GM12878 (cell line): Measurements from ENCODE around the gene FAHD2A. TPM values are rescaled to one million over a fixed set of nuclear protein-coding genes. Genes with fewer than 3 reads are reported as not detected.

Experiments used
- ATAC-seq: fragments of 200-7000 bp; cut with Tn5 transposase; 3 replicates; pipeline ENCODE4 v1.9.1; 2020; ENCODE audit warnings: mild to moderate bottlenecking, moderate library complexity
- BruUV-seq: library from RNA; stranded (reverse); fragments of 400-500 nt; replicated peaks from 2 replicates; lab custom pipeline; 2021; lab: Mats Ljungman, UMichigan
- CTCF ChIA-PET: fragments of 300-600 bp; sonication (Branson Sonifier 250); formaldehyde crosslinking; extraction: SDS; loops from one replicate; lab custom pipeline; 2021; ENCODE audit warnings: inconsistent platforms; lab: Yijun Ruan, JAX
- POLR2A ChIA-PET: fragments of 350-600 bp; formaldehyde crosslinking; extraction: SDS; loops from one replicate; lab custom pipeline; 2021; ENCODE audit warnings: inconsistent platforms; lab: Charles Lee
- RAD21 ChIA-PET: fragments of 300-600 bp; sonication (Branson Sonifier 250); formaldehyde crosslinking; loops from one replicate; lab custom pipeline; 2023; ENCODE audit warnings: antibody characterized with exemption; ENCODE audit not compliant: unreplicated experiment; lab: Charles Lee
- SMC1A ChIA-PET: fragments of 300-600 bp; sonication (Branson Sonifier 250); formaldehyde crosslinking; loops from one replicate; lab custom pipeline; 2023; ENCODE audit not compliant: unreplicated experiment, uncharacterized antibody; lab: Charles Lee
- DNase-seq: peaks from one replicate; pipeline ENCODE4 v3.0.0-alpha.2; 2011; ENCODE audit warnings: low read depth, low spot score
- FAIRE-seq: peaks from 3 replicates; lab custom pipeline; 2011; peaks lifted over from hg19 to GRCh38; lab: Jason Lieb, UNC
- H2AFZ ChIP-seq: 2 replicates; pipeline ENCODE4 v1.6.0; 2011; ENCODE audit warnings: low read depth, low read length, control low read depth; ENCODE audit not compliant: control insufficient read depth
- H3K27ac ChIP-seq: 2 replicates; pipeline ENCODE4 v1.5.1; 2011; ENCODE audit warnings: control low read depth; ENCODE audit not compliant: control insufficient read depth, insufficient read depth
- H3K27me3 ChIP-seq, 2 experiments: replicated peaks in 1 of 2; 2 replicates each; pipeline versions ENCODE4 v1.6.0 to v1.6.1; 2011; ENCODE audit warnings: low read length in 1 of 2; ENCODE audit not compliant: control insufficient read depth in 2 of 2, insufficient read depth in 2 of 2
- H3K36me3 ChIP-seq, 2 experiments: 2 replicates each; pipeline ENCODE4 v1.5.1; 2011; ENCODE audit warnings: low read length in 1 of 2; ENCODE audit not compliant: control insufficient read depth in 2 of 2, insufficient read depth in 2 of 2
- H3K4me1 ChIP-seq: 2 replicates; pipeline ENCODE4 v1.6.1; 2011; ENCODE audit warnings: mild to moderate bottlenecking, low read length, moderate library complexity, mixed read lengths; ENCODE audit not compliant: control insufficient read depth, insufficient read depth
- H3K4me2 ChIP-seq: 2 replicates; pipeline ENCODE4 v1.6.0; 2011; ENCODE audit warnings: control low read depth; ENCODE audit not compliant: control insufficient read depth, insufficient read depth
- H3K4me3 ChIP-seq: fragments of 200-600 bp; sonication (generic); 2 replicates; pipeline ENCODE4 v1.5.1; 2016
- H3K79me2 ChIP-seq: 2 replicates; pipeline ENCODE4 v1.6.0; 2011; ENCODE audit warnings: low read length; ENCODE audit not compliant: control insufficient read depth, insufficient read depth
- H3K9ac ChIP-seq: 2 replicates; pipeline ENCODE4 v1.8.0; 2011; ENCODE audit warnings: low read length, control low read depth, mixed read lengths; ENCODE audit not compliant: control insufficient read depth, insufficient read depth
- H3K9me3 ChIP-seq: replicated peaks from 3 replicates; pipeline ENCODE4 v1.5.1; 2011; ENCODE audit warnings: mild to moderate bottlenecking, low read length; ENCODE audit not compliant: control insufficient read depth, insufficient read depth
- H4K20me1 ChIP-seq: 2 replicates; pipeline ENCODE4 v1.6.0; 2011; ENCODE audit not compliant: control insufficient read depth, insufficient read depth
- HDGF ChIP-seq: fragments of 450-650 bp; IDR thresholded peaks from 2 replicates; pipeline ENCODE4 v1.6.1; 2016; ENCODE audit warnings: antibody characterized with exemption
- IRF5 ChIP-seq: fragments of 450-650 bp; IDR thresholded peaks from 2 replicates; pipeline ENCODE4 v1.6.1; 2017; ENCODE audit warnings: borderline replicate concordance
- SMAD1 ChIP-seq: fragments of 450-650 bp; IDR thresholded peaks from 2 replicates; pipeline ENCODE4 v1.6.1; 2018; ENCODE audit warnings: mild to moderate bottlenecking, low read depth; ENCODE audit not compliant: partially characterized antibody
- SUZ12 ChIP-seq: fragments of 200-600 bp; sonication (generic); IDR thresholded peaks from one replicate; pipeline ENCODE4 v1.6.1; 2018; ENCODE audit warnings: antibody characterized with exemption, mild to moderate bottlenecking; ENCODE audit not compliant: unreplicated experiment
- WGBS: methylation state at CpG from one replicate; pipeline ENCODE4 v1.1.6; 2016; ENCODE audit warnings: low lambda C conversion rate; ENCODE audit not compliant: insufficient replicate concordance, insufficient coverage; ENCODE audit errors: missing lambda C conversion rate; 5-methylcytosine and 5-hydroxymethylcytosine counted together
- in situ Hi-C: fragments of 300-500 bp; cut with MboI; formaldehyde crosslinking; loops from 9 replicates; pipeline ENCODE4 v1.14.3; 2018; ENCODE audit warnings: mixed read lengths
- intact Hi-C: fragments of 100-400 bp; cut with micrococcal nuclease; formaldehyde crosslinking; loops from one replicate; pipeline ENCODE4 v1.14.2; 2022; ENCODE audit not compliant: unreplicated experiment
- polyA plus RNA-seq, 11 experiments: library from polyadenylated mRNA; depleted of rRNA in 4 of 11; unstranded in 6 of 11; stranded (reverse) in 5 of 11; fragments of >200 nt; fragmentation: Nextera tagmentation in 4 of 11; fragmentation: Illumina TruSeq in 1 of 11; extraction: Ambion mirVana in 4 of 11; extraction: Trizol in 1 of 11; gene quantifications; 1 replicate in 1 of 11; 2 replicates in 10 of 11; pipeline versions ENCODE4 v1.2.1 to v1.2.3, GENCODE V29; 2011 to 2016; ENCODE audit warnings: inconsistent platforms in 2 of 11, missing spikeins in 2 of 11, low read depth in 1 of 11
- total RNA-seq, 4 experiments: library from RNA; depleted of rRNA in 3 of 4; stranded (reverse); fragments of >200 nt in 3 of 4; fragmentation: Illumina TruSeq in 1 of 4; extraction: Trizol in 1 of 4; gene quantifications; 2 replicates each; pipeline versions ENCODE4 v1.2.1 to v1.2.3, GENCODE V29; 2013 to 2021
- TF ChIP-seq, protein P1 (sequence below): fragments of 450-650 bp; IDR thresholded peaks from 2 replicates; pipeline ENCODE4 v1.6.1; 2018; ENCODE audit warnings: mild to moderate bottlenecking, low read depth, moderate library complexity; ENCODE audit not compliant: partially characterized antibody
- TF ChIP-seq, protein P2 (sequence below): fragments of 450-650 bp; formaldehyde crosslinking; IDR thresholded peaks from 2 replicates; pipeline ENCODE4 v1.5.0; 2022; ENCODE audit warnings: mild to moderate bottlenecking, missing genetic modification characterization

The FAHD2A gene
- total and polyA plus RNA-seq, 10 of the 15 experiments (the other 5 are each of a cell fraction or from before 2014, with no cell fraction given) = 11.2 to 38.2 (median 25.1) TPM

DNA sequence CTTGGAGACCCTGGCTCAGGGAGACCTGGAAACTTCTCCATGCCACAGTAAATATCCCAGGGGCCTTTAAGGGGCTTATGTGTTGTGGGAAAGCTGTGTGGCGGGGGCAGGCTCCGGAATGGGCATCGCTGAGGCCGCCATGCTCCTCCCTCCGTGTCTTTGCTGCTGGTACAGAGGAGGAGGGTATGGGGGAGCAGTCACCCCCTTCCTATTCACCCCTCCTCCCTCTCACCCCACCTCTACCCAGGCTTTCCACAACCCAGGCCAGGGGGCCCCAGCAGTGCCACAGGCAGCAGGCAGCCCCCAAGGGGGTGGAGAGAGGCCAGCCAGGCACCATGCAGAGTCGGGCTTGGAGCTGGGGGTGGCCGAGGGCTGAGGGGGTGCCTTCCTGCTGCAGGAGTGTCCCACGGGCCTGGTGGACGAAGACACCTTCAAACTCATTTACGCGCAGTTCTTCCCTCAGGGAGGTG lies 28.0 kb upstream of the FAHD2A start:
- intact Hi-C loops = no loop called here
- Histone ChIP-seq H3K27me3 (peaks cover 0 to 1% of the 10 kb centered on the region in 2 experiments; a peak in 1 of 4 replicates), H4K20me1 (no peaks in the 10 kb centered on the region), H3K4me1 (no peaks in the 10 kb centered on the region), H3K4me2 (no peak overlapping the region), H3K9ac (no peak overlapping the region), H2AFZ (no peak overlapping the region), H3K4me3 (no peak overlapping the region), H3K79me2 (no peaks in the 10 kb centered on the region), H3K27ac (no peak overlapping the region), H3K36me3 (no peaks in the 10 kb centered on the region), H3K9me3 (no peaks in the 10 kb centered on the region)
- WGBS = 29% methylated on average over 10 of the region's 11 CpGs
- no peak for FAIRE-seq
- no peak for ATAC-seq
- SMC1A ChIA-PET = no interaction called here
- TF ChIP-seq, protein P1, sequence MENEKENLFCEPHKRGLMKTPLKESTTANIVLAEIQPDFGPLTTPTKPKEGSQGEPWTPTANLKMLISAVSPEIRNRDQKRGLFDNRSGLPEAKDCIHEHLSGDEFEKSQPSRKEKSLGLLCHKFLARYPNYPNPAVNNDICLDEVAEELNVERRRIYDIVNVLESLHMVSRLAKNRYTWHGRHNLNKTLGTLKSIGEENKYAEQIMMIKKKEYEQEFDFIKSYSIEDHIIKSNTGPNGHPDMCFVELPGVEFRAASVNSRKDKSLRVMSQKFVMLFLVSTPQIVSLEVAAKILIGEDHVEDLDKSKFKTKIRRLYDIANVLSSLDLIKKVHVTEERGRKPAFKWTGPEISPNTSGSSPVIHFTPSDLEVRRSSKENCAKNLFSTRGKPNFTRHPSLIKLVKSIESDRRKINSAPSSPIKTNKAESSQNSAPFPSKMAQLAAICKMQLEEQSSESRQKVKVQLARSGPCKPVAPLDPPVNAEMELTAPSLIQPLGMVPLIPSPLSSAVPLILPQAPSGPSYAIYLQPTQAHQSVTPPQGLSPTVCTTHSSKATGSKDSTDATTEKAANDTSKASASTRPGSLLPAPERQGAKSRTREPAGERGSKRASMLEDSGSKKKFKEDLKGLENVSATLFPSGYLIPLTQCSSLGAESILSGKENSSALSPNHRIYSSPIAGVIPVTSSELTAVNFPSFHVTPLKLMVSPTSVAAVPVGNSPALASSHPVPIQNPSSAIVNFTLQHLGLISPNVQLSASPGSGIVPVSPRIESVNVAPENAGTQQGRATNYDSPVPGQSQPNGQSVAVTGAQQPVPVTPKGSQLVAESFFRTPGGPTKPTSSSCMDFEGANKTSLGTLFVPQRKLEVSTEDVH = no peak
- no peak for TF ChIP-seq IRF5
- no peak for TF ChIP-seq SUZ12
- no peak for TF ChIP-seq HDGF
- no peak for TF ChIP-seq SMAD1
- TF ChIP-seq, protein P2, sequence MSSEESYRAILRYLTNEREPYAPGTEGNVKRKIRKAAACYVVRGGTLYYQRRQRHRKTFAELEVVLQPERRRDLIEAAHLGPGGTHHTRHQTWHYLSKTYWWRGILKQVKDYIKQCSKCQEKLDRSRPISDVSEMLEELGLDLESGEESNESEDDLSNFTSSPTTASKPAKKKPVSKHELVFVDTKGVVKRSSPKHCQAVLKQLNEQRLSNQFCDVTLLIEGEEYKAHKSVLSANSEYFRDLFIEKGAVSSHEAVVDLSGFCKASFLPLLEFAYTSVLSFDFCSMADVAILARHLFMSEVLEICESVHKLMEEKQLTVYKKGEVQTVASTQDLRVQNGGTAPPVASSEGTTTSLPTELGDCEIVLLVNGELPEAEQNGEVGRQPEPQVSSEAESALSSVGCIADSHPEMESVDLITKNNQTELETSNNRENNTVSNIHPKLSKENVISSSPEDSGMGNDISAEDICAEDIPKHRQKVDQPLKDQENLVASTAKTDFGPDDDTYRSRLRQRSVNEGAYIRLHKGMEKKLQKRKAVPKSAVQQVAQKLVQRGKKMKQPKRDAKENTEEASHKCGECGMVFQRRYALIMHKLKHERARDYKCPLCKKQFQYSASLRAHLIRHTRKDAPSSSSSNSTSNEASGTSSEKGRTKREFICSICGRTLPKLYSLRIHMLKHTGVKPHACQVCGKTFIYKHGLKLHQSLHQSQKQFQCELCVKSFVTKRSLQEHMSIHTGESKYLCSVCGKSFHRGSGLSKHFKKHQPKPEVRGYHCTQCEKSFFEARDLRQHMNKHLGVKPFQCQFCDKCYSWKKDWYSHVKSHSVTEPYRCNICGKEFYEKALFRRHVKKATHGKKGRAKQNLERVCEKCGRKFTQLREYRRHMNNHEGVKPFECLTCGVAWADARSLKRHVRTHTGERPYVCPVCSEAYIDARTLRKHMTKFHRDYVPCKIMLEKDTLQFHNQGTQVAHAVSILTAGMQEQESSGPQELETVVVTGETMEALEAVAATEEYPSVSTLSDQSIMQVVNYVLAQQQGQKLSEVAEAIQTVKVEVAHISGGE (CRISPR knock-in tag) = no peak
- BruUV-seq = no TSS peak
- no peak for DNase-seq
- POLR2A ChIA-PET = no interaction called here
- in situ Hi-C loops = no loop called here
- RAD21 ChIA-PET = no interaction called here
- CTCF ChIA-PET = no interaction called here
